ENCODE data around the gene RAB3C. TPM values are rescaled to one million over a fixed set of nuclear protein-coding genes. Genes with fewer than 3 reads are reported as not detected.

Gene RAB3C
- total RNA-seq, 1 donor from 2014 or later: 0.92 TPM

DNA sequence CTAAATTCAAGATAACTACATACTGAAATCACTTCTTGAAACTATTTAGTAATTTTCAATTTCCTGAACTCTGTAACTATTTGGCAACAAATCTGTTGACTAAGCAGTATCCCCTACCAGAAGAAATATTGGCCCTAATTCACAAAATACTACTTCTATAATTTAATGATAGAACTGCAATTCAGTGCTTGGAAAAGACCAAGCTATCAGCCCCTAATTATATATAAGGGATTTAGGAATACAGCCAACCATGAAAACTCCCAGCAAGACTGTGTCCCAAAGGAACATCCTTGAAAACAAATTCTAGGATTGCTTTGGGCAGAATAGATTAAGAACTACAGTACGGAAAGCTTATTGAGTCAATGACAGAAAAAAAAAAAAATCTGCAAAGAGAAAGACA lies 169.2 kb downstream of the RAB3C start:
- intact Hi-C loops (cut with DNase I): no loop called here
- DNase-seq (ENCODE audit: missing footprints) (no peak), ATAC-seq (no peak)

DNA sequence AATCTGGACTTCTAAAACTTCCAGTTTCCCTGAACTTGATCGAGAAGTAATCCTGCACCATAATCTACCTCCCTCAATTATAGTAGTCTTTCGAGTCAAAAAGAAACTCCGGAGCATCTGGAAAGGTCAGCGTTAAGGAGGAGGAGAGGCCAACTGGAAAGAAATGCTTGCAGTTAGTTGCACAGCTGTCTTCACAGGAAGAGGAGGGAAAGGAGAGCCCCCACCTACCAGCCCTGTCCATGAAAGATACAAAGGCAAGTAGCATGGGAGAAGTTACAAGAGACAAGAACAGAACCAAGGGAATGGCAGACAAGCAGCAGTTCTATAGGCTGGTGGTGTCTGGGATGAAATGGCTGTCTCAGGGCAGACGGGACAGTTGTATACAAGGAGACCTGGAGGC lies 170.6 kb downstream of the RAB3C start:
- intact Hi-C loops (cut with DNase I): no loop called here
- ATAC-seq (no peak), DNase-seq (ENCODE audit: missing footprints) (no peak)

- DNase-seq (ENCODE audit: missing footprints) (no peak), ATAC-seq (no peak)
- intact Hi-C loops (cut with DNase I): no loop called here
These were observed 171.4 kb downstream of the RAB3C start for GRCh38 chr5:58754250-58754649.

- no peak for ATAC-seq
- intact Hi-C loops (cut with DNase I): no loop called here
- no peak for DNase-seq (ENCODE audit: missing footprints)
These were observed 172.5 kb downstream of the RAB3C start for GRCh38 chr5:58755397-58755796.

GRCh38 chr5:58759745-58760144 lies 176.9 kb downstream of the RAB3C start:
- DNase-seq (ENCODE audit: missing footprints): no peak
- intact Hi-C loops (cut with DNase I): no loop called here
- ATAC-seq: peak; percentile 76

DNA sequence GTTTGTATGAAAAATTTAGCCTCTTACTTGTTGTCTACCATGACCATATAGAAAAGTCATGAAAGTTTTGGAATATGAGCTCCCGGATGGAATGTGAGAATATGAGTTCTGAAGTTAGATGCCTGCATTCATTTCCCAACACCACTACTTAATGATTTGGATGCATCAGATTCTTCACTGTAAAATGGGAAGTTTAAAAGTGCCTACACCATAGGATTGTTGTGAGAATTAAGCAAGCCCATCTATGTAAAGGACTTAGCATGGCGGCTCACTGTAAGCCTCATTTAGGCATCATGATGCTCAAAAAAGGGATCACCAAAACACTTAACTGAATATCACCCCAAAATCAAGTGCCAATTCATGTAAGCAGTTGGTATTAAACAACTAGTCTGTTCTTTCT lies 177.3 kb downstream of the RAB3C start:
- DNase-seq (ENCODE audit: missing footprints) (no peak), ATAC-seq (no peak)
- intact Hi-C loops (cut with DNase I): no loop called here

GRCh38 chr5:58761407-58761806 lies 178.5 kb downstream of the RAB3C start:
- DNase-seq (ENCODE audit: missing footprints) (no peak), ATAC-seq (no peak)
- intact Hi-C loops (cut with DNase I): no loop called here

GRCh38 chr5:58763390-58763789 lies 180.5 kb downstream of the RAB3C start:
- intact Hi-C loops (cut with DNase I): no loop called here
- no peak for ATAC-seq
- no peak for DNase-seq (ENCODE audit: missing footprints)

- intact Hi-C loops (cut with DNase I): no loop called here
- DNase-seq (ENCODE audit: missing footprints): no peak
- ATAC-seq: no peak
These were observed 181.3 kb downstream of the RAB3C start for GRCh38 chr5:58764199-58764598.

- DNase-seq (ENCODE audit: missing footprints) (no peak), ATAC-seq (no peak)
- intact Hi-C loops (cut with DNase I): no loop called here
These were observed 182.2 kb downstream of the RAB3C start for GRCh38 chr5:58765058-58765457.

DNA sequence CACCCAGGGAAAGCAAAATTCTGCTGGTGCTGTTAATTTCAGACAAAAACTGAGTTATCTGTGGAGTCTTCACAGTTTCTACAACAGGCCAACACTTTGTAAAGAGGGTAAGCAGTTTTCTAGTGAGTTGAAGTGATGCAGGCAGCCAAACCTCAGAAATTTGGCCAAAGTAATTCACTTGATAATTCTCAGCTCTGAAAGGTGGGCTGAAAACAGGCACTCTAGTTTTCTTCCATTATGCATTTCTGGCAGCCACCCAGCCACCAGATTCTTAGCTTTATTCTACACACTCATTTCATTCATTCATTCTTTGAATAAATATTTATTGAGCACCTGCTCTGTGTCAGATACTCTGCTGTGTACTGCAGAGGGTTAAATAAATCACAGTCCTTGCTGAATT lies 184.2 kb downstream of the RAB3C start:
- ATAC-seq: no peak
- no peak for DNase-seq (ENCODE audit: missing footprints)
- intact Hi-C loops (cut with DNase I): no loop called here

DNA sequence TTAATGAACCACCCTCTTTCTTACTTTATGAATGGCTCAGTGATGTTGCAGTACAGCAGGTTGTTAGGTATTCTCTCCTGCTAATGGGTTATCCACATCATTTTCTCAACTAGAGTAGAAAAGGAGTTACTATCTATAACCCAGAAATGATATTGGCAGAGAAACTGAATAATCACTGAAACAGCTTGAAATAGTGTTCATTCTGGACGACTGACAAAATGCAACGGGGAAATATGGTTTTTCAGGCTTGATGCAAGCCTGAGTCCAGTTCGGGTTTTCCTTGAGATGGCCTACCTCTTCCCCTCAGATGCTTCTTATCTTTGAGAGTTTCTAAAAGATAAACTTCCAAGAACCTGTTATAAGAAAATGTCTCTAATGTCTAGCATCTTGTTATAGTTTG lies 187.3 kb downstream of the RAB3C start:
- ATAC-seq (no peak), DNase-seq (ENCODE audit: missing footprints) (no peak)
- intact Hi-C loops (cut with DNase I): no loop called here

- intact Hi-C loops (cut with DNase I): no loop called here
- DNase-seq (ENCODE audit: missing footprints): no peak
- no peak for ATAC-seq
These were observed 188.9 kb downstream of the RAB3C start for GRCh38 chr5:58771796-58772195.

DNA sequence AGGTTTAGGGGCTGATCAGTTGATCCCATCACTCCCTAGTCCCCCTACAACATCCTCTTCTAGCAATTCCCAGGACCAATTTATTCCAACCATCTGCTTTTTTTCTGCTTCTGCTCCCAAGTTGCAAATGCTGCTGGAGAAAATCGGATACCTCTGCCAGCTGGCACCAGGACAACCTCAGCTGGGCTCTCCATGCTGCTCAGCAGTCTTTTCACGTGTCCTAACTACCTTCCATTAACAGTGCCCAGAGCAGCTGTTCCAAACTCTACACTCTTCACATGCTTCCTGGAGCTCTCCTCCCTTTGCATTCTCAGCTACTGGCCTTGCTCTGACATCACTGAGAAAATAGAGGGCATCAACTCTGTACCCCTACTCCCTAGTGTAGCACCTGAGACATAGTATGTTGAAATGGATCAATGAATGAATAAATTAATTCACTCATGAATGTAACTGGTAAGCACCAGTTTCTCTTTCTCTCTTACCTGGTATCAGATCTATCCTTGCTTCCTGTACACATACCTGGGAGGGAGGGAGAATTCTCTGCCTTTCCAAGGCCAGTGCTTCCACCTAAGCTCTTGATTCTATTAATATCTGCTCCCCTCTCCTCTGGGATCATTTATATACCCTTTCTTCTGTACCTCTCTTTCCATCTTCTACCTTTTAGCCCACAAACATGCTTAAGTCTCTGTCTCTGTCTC lies 191.0 kb downstream of the RAB3C start:
- intact Hi-C loops (cut with DNase I): no loop called here
- ATAC-seq (peak; percentile 34), DNase-seq (ENCODE audit: missing footprints) (no peak)

- DNase-seq (ENCODE audit: missing footprints): no peak
- intact Hi-C loops (cut with DNase I): no loop called here
- ATAC-seq: no peak
These were observed 192.1 kb downstream of the RAB3C start for GRCh38 chr5:58774937-58775336.

GRCh38 chr5:58775701-58776262 lies 192.9 kb downstream of the RAB3C start:
- intact Hi-C loops (cut with DNase I): no loop called here
- ATAC-seq (no peak), DNase-seq (ENCODE audit: missing footprints) (no peak)

DNA sequence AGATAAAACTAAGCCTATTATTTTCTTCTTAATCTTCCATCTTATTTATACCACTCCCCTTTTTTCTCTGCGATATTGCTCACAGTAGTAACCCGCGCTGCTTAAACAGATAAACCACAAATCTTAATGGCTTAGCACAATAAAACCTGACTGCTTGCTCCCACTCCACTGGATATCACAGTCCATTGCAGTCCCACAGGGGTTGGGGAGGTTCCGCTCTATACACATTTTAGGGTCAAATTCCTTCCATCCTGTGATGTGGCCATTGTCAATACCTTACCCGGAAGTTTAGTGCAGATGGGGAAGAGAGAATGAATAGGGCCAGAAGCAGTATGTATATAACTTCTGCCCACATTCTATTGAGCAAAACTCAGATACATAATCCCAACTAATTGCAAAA lies 193.7 kb downstream of the RAB3C start:
- ATAC-seq: no peak
- intact Hi-C loops (cut with DNase I): no loop called here

DNA sequence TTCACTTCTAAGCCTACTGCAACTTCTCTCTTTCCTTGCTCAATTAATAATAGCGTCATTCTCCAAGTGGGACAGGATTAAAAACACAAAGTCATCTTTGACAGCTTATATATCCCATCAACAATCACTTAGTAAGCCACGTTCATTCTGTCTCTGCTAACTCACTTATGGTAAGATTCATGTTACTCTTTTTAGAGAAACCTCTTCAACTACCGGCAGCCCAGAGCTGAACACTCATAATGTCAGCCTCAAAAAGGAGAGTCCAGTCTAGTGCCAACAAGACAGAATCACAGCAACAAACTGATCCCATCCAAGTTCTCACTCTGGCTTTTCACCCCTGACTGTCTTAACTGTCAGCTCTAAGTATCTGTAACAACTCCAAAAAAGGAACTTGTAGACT lies 196.0 kb downstream of the RAB3C start:
- ATAC-seq: no peak
- no peak for DNase-seq (ENCODE audit: missing footprints)
- intact Hi-C loops (cut with DNase I): no loop called here

More for the DNA sequence above, 193.7 kb downstream of the RAB3C start:
- DNase-seq (ENCODE audit: missing footprints): no peak

GRCh38 chr5:58786035-58786434 lies 203.2 kb downstream of the RAB3C start:
- DNase-seq (ENCODE audit: missing footprints): no peak
- ATAC-seq: no peak
- intact Hi-C loops (cut with DNase I): no loop called here

DNA sequence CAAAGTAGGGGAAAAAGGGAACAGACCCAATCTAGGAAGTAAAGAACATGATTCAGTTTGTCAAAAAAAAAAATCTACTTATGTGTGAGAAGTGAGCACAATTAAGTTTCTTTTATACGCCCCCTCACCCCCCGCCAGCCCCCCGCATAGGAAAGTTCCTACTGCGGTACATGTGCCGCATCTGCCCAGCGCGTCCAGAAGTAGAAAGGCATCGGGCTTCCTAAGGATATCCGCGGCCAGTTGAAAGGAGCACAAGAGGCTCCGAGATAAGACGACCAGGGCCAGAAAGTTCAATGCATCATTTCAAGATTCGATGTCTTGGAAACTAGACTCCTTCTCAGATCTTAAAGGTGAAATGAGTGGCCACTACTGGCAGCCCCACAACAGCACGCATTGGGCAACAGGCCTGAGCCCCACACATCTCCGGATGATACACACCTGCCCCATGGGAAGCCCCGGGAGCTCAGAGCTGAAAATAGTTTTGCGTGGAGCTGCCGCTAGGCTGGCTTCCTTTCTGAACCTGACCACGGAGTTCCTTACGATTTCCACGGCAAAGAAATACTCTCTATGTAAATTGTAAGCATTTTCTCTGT lies 203.9 kb downstream of the RAB3C start:
- DNase-seq (ENCODE audit: missing footprints): no peak
- ATAC-seq: no peak
- intact Hi-C loops (cut with DNase I): no loop called here

- intact Hi-C loops (cut with DNase I): no loop called here
- DNase-seq (ENCODE audit: missing footprints) (no peak), ATAC-seq (no peak)
These were observed 205.1 kb downstream of the RAB3C start for GRCh38 chr5:58787987-58788386.
